NCI-H2227 treated with DMSO at 0.1 percent for 48 hours (cell line): Measurements from ENCODE around the gene ALG10B.
A peak's percentile ranks its signal among the peaks of the same experiment; 100 is the strongest.
"Not testable (repeated sequence)": the region's sequence is repeated elsewhere in the genome, so short reads cannot be mapped to it uniquely, and the experiment has no call there.

Source experiments
- DNase-seq: peaks from one replicate; lab custom pipeline; 2025; lab: John Stamatoyannopoulos, UW

ALG10B gene

GRCh38 chr12:38316391-38317129 is at the start of gene ALG10B:
TSS of gene ALG10B (plus strand) at chr12:38316774. CDS start at chr12:38316894, 120 bp downstream.
- peak; percentile 86 for DNase-seq

- no peak for DNase-seq
Measured at GRCh38 chr12:38268612-38269011, 48.0 kb upstream of the ALG10B start.

- no peak for DNase-seq
Measured at GRCh38 chr12:38269897-38270296, 46.7 kb upstream of the ALG10B start.

GRCh38 chr12:38279756-38280155 is 36.8 kb upstream of the ALG10B start:
- no peak for DNase-seq

GRCh38 chr12:38282886-38283285 is 33.7 kb upstream of the ALG10B start:
- DNase-seq, result no peak

GRCh38 chr12:38289396-38289795 is 27.2 kb upstream of the ALG10B start:
- DNase-seq, result no peak

- DNase-seq, result no peak
Measured at GRCh38 chr12:38291160-38291559, 25.4 kb upstream of the ALG10B start.

- not testable (repeated sequence) for DNase-seq
Measured at GRCh38 chr12:38302972-38303371, 13.6 kb upstream of the ALG10B start.

GRCh38 chr12:38321966-38322365 is 5.4 kb downstream of the ALG10B start:
- DNase-seq, result not testable (repeated sequence)

GRCh38 chr12:38324912-38325311 is 8.3 kb downstream of the ALG10B start:
- DNase-seq, result no peak

GRCh38 chr12:38327356-38327755 is 10.8 kb downstream of the ALG10B start:
- no peak for DNase-seq

GRCh38 chr12:38328306-38328895 is 11.8 kb downstream of the ALG10B start:
- DNase-seq, result no peak

GRCh38 chr12:38330414-38330813 is 13.8 kb downstream of the ALG10B start:
- not testable (repeated sequence) for DNase-seq

GRCh38 chr12:38332814-38333213 is 16.2 kb downstream of the ALG10B start:
- DNase-seq, result no peak

GRCh38 chr12:38342444-38342843 is 25.9 kb downstream of the ALG10B start:
- DNase-seq, result no peak

GRCh38 chr12:38343256-38343655 is 26.7 kb downstream of the ALG10B start:
- not testable (repeated sequence) for DNase-seq

GRCh38 chr12:38343916-38344315 is 27.3 kb downstream of the ALG10B start:
- DNase-seq, result not testable (repeated sequence)

GRCh38 chr12:38350342-38351174 is 34.0 kb downstream of the ALG10B start:
- DNase-seq, result no peak

- not testable (repeated sequence) for DNase-seq
Measured at GRCh38 chr12:38351175-38351508, 34.6 kb downstream of the ALG10B start.

- DNase-seq, result no peak
Measured at GRCh38 chr12:38367506-38367905, 50.9 kb downstream of the ALG10B start.

GRCh38 chr12:38370311-38370710 is 53.7 kb downstream of the ALG10B start:
- no peak for DNase-seq

GRCh38 chr12:38373784-38374183 is 57.2 kb downstream of the ALG10B start:
- no peak for DNase-seq

GRCh38 chr12:38374751-38375150 is 58.2 kb downstream of the ALG10B start:
- no peak for DNase-seq
